ENCODE results near the gene TAS2R40. TPM values are rescaled to one million over a fixed set of nuclear protein-coding genes. Genes with fewer than 3 reads are reported as not detected.
"Not testable (repeated sequence)": the region's sequence is repeated elsewhere in the genome, so short reads cannot be mapped to it uniquely, and the experiment has no call there.

TAS2R40 gene
- total RNA-seq, result not detected
- long read RNA-seq, result 0 reads

- DNase-seq, result no peak
- intact Hi-C loops (cut with DNase I), result no loop called here
- no peak for ATAC-seq (ENCODE audit: poor library complexity)
Measured at GRCh38 chr7:143221737-143222136, at the start of gene TAS2R40. Gene TAS2R40, plus strand, starts transcription at chr7:143222037. Its CDS starts 42 bp downstream, at chr7:143222079.

- ATAC-seq (ENCODE audit: poor library complexity), result peak; percentile 46
- peak; percentile 50 for DNase-seq
- intact Hi-C loops (cut with DNase I), result no loop called here
Measured at GRCh38 chr7:143172354-143172753, 49.5 kb upstream of the TAS2R40 start.

- DNase-seq (no peak), ATAC-seq (ENCODE audit: poor library complexity) (no peak)
- intact Hi-C loops (cut with DNase I), result no loop called here
Measured at GRCh38 chr7:143176128-143176527, 45.7 kb upstream of the TAS2R40 start.

- ATAC-seq (ENCODE audit: poor library complexity) (no peak), DNase-seq (no peak)
- intact Hi-C loops (cut with DNase I), result no loop called here
Measured at GRCh38 chr7:143177374-143178119, 44.3 kb upstream of the TAS2R40 start.

- intact Hi-C loops (cut with DNase I); ATAC-seq (ENCODE audit: poor library complexity); DNase-seq: not testable (repeated sequence)
Measured at GRCh38 chr7:143180771-143181170, 41.1 kb upstream of the TAS2R40 start.

- intact Hi-C loops (cut with DNase I), result no loop called here
- DNase-seq (no peak), ATAC-seq (ENCODE audit: poor library complexity) (no peak)
Measured at GRCh38 chr7:143181349-143181748, 40.5 kb upstream of the TAS2R40 start.

- intact Hi-C loops (cut with DNase I), result no loop called here
- no peak for ATAC-seq (ENCODE audit: poor library complexity)
- DNase-seq, result no peak
Measured at GRCh38 chr7:143183024-143183423, 38.8 kb upstream of the TAS2R40 start, which contains the start of gene TAS2R39. Gene TAS2R39, plus strand, starts transcription at chr7:143183419. Its CDS starts 0 bp downstream, at chr7:143183419.

GRCh38 chr7:143185551-143185950, 36.3 kb upstream of the TAS2R40 start:
- no peak for ATAC-seq (ENCODE audit: poor library complexity)
- DNase-seq, result no peak
- intact Hi-C loops (cut with DNase I), result no loop called here

GRCh38 chr7:143188994-143189393, 32.8 kb upstream of the TAS2R40 start:
- DNase-seq (no peak), ATAC-seq (ENCODE audit: poor library complexity) (no peak)
- intact Hi-C loops (cut with DNase I), result no loop called here

- no peak for ATAC-seq (ENCODE audit: poor library complexity)
- intact Hi-C loops (cut with DNase I), result no loop called here
- no peak for DNase-seq
Measured at GRCh38 chr7:143193880-143194279, 28.0 kb upstream of the TAS2R40 start.

- no peak for DNase-seq
- intact Hi-C loops (cut with DNase I), result no loop called here
- no peak for ATAC-seq (ENCODE audit: poor library complexity)
Measured at GRCh38 chr7:143199040-143199439, 22.8 kb upstream of the TAS2R40 start.

GRCh38 chr7:143202161-143202560, 19.7 kb upstream of the TAS2R40 start:
- ATAC-seq (ENCODE audit: poor library complexity) (no peak), DNase-seq (no peak)
- intact Hi-C loops (cut with DNase I), result no loop called here

GRCh38 chr7:143203386-143203785, 18.5 kb upstream of the TAS2R40 start:
- DNase-seq (no peak), ATAC-seq (ENCODE audit: poor library complexity) (no peak)
- intact Hi-C loops (cut with DNase I), result no loop called here

GRCh38 chr7:143205560-143206293, 16.1 kb upstream of the TAS2R40 start:
- ATAC-seq (ENCODE audit: poor library complexity), result peak; percentile 60
- no peak for DNase-seq
- intact Hi-C loops (cut with DNase I), result no loop called here

- intact Hi-C loops (cut with DNase I), result loop anchor here (10.0 kb wide), 1 partner anchor 356 kb away; the partner anchor contains the start of gene EPHB6
- DNase-seq (no peak), ATAC-seq (ENCODE audit: poor library complexity) (no peak)
Measured at GRCh38 chr7:143210541-143210940, 11.3 kb upstream of the TAS2R40 start.

- DNase-seq; ATAC-seq (ENCODE audit: poor library complexity): not testable (repeated sequence)
- intact Hi-C loops (cut with DNase I), result loop anchor here (10.0 kb wide), 1 partner anchor 359 kb away; the partner anchor contains the start of gene EPHB6
Measured at GRCh38 chr7:143213478-143213877, 8.4 kb upstream of the TAS2R40 start.

GRCh38 chr7:143214789-143215679, 6.8 kb upstream of the TAS2R40 start:
- ATAC-seq (ENCODE audit: poor library complexity) (peak; percentile 87), DNase-seq (no peak)
- intact Hi-C loops (cut with DNase I), result loop anchor here (5.0 to 10.0 kb wide), 2 partner anchors 208 to 360 kb away; partner anchors contain the start of gene EPHB6

GRCh38 chr7:143216151-143216550, 5.7 kb upstream of the TAS2R40 start:
- DNase-seq (no peak), ATAC-seq (ENCODE audit: poor library complexity) (no peak)
- intact Hi-C loops (cut with DNase I), result loop anchor here (5.0 to 10.0 kb wide), 2 partner anchors 209 to 361 kb away; partner anchors contain the start of gene EPHB6

GRCh38 chr7:143216686-143217085, 5.2 kb upstream of the TAS2R40 start:
- ATAC-seq (ENCODE audit: poor library complexity), result no peak
- intact Hi-C loops (cut with DNase I), result loop anchor here (5.0 to 10.0 kb wide), 2 partner anchors 209 to 362 kb away; partner anchors contain the start of gene EPHB6
- no peak for DNase-seq

Data from Right ventricle myocardium superior (tissue), 1 donor.